Liver (tissue), 3 donors: Measurements from ENCODE around the gene IZUMO1.

ENCODE experiments used
- CTCF ChIP-seq: fragments of 150-350 bp; IDR thresholded peaks from 2 replicates; pipeline ENCODE4 v1.5.1; 2017; ENCODE audit warnings: improper control_type of control experiment, low read depth, low read length; ENCODE audit not compliant: missing input control
- EGR1 ChIP-seq, 2 donors: IDR thresholded peaks; 2 replicates each; pipeline ENCODE4 v1.6.1; 2016 to 2018; ENCODE audit warnings: antibody characterized with exemption in 2 of 2, low read depth in 2 of 2
- HNF4G ChIP-seq: IDR thresholded peaks from 2 replicates; pipeline ENCODE4 v1.6.1; 2016; ENCODE audit warnings: antibody characterized with exemption
- JUND ChIP-seq, 2 donors: IDR thresholded peaks; 2 replicates each; pipeline ENCODE4 v1.6.1; 2016; ENCODE audit warnings: antibody characterized with exemption in 2 of 2
- TF ChIP-seq, protein P1 (sequence below): IDR thresholded peaks from 2 replicates; pipeline ENCODE4 v1.6.1; 2016; ENCODE audit warnings: antibody characterized with exemption, mild to moderate bottlenecking
- donor health status: healthy.
- donor health status: healthy.

DNA sequence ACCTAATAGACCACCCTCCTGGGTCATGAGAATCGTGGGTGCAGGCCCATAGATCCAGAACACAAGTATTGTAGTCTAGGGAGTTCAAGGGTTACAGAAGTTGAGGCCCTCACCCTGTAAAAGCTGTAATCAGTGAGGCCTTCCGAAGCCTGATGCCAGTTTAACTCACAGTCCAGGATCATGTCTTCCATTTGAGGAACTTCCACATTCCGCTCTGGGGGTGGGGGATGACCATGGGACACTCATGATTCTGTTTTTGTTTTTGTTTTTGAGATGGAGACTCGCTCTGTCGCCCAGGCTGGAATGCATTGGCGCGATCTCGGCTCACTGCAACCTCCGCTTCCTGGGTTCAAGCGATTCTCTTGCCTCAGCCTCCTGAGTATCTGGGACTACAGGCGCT lies 4.6 kb downstream of the IZUMO1 start:
- TF ChIP-seq CTCF (no peak), EGR1 (IDR thresholded peaks at IDR 0.05; ENCODE audit: low read depth in 2 of 2) (no peak), HNF4G (no peak), JUND (IDR thresholded peaks at IDR 0.05) (no peak)
- TF ChIP-seq, protein P1, sequence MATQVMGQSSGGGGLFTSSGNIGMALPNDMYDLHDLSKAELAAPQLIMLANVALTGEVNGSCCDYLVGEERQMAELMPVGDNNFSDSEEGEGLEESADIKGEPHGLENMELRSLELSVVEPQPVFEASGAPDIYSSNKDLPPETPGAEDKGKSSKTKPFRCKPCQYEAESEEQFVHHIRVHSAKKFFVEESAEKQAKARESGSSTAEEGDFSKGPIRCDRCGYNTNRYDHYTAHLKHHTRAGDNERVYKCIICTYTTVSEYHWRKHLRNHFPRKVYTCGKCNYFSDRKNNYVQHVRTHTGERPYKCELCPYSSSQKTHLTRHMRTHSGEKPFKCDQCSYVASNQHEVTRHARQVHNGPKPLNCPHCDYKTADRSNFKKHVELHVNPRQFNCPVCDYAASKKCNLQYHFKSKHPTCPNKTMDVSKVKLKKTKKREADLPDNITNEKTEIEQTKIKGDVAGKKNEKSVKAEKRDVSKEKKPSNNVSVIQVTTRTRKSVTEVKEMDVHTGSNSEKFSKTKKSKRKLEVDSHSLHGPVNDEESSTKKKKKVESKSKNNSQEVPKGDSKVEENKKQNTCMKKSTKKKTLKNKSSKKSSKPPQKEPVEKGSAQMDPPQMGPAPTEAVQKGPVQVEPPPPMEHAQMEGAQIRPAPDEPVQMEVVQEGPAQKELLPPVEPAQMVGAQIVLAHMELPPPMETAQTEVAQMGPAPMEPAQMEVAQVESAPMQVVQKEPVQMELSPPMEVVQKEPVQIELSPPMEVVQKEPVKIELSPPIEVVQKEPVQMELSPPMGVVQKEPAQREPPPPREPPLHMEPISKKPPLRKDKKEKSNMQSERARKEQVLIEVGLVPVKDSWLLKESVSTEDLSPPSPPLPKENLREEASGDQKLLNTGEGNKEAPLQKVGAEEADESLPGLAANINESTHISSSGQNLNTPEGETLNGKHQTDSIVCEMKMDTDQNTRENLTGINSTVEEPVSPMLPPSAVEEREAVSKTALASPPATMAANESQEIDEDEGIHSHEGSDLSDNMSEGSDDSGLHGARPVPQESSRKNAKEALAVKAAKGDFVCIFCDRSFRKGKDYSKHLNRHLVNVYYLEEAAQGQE, result no peak
